HG02798 (cell line): ENCODE measurements around the gene PAEP.

ENCODE experiments used
- ATAC-seq: cut with Tn5 transposase; IDR thresholded peaks from one replicate; pipeline ENCODE4 v1.9.1; 2021; ENCODE audit warnings: mild to moderate bottlenecking; ENCODE audit not compliant: unreplicated experiment, poor library complexity

PAEP gene

DNA sequence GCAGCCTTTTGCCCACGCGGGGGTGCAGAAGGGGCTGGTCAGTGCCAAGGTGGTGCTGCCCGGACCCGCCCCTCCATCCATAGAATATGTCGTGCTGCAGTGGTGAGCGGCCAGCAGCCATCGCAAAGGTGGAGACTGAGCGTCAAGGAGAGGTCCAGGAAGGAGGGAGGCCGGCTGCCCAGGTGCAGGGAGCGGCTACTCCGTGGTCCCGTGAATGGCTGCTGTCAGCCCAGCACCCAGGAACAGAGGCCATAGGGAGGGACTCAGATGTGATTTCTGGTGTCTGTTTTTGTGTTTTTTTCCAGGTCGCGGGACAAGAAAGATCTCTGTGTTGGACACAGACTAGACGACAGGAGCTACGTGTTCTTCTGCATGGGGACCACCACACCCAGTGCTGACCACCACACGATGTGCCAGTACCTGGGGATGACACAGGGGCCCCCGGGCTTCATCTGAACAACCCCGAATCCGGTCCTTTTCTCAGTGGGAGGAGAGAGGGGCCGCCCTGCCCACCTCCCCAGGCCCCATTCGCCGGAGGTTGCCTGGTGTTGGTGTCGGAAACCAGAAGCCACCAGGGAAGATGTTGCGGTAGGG lies 29.0 kb downstream of the PAEP start:
- ATAC-seq: no peak

DNA sequence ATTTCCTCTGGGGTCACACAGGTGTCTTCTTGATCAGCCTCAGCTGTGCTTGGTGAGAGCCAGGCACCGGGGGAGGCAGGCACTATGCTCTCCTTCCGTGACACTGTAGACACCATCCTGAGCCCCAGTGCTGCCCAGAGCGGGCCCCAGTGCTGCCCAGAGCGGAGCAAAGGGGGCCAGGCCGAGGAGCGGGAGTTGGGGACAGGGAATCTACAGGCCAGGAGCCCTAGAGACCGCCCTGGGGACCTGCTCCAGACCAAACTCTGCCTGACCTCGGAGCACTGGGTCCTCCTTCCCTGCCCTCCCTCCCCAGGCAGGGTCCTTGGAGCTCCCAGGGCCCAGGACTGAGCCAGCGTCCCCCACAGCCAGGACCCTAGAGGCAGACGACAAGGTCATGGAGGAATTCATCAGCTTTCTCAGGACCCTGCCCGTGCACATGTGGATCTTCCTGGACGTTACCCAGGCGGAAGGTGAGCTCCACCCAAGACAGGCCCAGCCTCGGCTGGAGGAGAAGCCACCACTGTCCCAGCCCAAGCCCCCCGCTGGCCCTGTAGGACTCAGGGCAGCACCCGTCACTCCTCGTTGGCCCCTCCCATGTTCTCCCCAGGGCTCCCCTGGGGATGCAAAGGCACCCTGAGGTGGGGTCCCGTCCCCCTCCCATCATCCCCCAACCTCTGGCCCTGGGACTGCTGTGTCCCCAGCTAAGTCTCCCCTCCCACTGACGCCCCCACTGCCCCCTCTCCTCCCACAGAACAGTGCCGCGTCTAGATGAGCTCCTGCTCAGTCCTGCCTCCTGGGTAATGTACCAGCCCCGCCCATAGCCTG lies 30.2 kb downstream of the PAEP start:
- no peak for ATAC-seq

DNA sequence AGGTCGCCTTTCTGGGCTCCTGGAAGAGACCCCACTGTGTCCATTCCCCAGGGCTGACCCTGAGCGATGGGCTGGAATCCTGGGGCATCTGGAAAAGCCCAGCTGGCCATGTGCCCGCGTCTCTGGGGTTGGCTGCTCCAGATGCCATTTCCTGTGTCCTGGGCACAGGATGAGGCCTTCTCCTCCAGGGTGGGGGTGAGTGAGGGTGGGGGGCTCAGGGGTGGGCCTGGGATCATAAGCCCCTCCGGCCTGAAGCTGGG lies 30.7 kb downstream of the PAEP start:
- ATAC-seq: no peak

DNA sequence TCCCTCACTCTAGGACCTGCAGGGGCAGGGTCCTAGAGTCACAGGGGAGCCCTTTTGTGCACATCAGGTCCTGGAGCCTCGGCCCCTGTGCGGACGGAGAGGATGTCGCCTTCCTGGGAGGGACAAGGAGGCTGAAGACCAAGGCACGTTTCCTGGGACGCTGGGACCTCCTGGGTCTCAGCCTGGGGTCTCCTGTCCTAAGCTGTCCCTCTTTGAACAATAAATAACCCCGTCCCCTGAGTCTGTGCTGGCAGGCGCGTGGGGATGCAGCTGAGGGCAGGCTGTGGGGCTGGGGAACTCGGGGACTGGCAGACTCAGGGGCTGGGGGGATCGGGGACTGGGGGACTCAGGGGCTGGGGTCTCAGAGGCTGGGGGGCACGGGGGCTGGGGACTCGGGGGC lies 31.1 kb downstream of the PAEP start:
- ATAC-seq: no peak

DNA sequence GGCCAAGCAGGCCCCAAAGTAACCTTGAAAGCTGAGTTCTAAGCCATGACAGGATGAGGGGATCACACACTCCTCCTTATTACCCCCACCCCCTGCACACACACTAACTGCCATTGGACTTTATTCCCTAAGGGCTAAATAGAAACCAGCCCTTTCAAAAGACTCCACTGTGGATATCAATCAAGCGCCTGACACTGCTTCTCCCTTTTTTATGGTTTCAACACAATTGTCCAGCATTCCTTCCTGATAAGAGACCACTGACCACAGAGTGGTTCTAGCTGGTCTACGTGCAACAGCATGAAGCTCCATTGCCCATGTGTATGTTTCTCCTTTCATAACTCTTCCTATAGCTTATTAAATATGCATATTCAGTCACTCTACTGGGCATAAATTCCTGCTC lies 34.7 kb downstream of the PAEP start:
- no peak for ATAC-seq

DNA sequence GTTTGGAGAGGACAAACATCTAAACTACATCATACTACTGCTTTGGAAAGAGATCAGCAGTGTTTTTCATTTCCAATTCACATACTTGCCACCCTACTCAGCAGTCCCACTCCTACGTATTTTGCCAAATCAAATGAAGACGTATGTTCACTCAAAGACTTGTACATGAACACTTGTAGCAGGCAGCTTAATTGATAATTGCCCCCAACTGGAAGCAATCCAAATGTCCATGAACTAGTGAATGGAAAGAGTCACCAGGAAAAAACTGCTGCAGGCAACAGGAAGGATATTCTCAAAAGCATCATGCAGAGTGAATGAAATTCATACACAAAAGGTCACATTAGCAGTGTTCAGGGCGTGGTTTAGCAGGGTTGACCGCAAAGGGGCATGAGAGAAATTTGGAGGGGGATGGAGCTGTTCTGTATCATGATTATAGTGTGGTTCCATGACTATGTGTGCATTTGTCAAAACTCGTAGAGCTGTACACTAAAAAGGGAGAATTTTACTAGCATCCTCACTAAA lies 38.8 kb downstream of the PAEP start:
- no peak for ATAC-seq

DNA sequence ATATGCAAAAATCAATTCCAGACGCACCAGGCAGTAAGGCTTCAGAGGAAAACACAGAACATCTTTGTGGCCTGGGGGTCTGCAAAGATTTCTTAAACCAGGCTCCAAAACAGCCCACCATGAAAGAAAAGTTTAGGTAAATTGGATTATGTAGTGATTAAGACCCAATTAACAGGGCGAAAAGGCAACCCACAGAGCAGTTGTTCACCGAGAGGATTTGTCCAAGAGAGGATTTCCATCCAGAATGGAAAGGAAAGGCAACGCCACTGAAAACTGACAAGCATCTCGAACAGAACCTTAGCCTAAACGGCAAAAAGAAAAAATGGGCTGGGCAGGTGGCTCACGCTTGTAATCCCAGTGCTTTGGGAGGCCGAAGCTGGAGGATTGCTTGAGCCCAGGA lies 40.4 kb downstream of the PAEP start:
- ATAC-seq: no peak

DNA sequence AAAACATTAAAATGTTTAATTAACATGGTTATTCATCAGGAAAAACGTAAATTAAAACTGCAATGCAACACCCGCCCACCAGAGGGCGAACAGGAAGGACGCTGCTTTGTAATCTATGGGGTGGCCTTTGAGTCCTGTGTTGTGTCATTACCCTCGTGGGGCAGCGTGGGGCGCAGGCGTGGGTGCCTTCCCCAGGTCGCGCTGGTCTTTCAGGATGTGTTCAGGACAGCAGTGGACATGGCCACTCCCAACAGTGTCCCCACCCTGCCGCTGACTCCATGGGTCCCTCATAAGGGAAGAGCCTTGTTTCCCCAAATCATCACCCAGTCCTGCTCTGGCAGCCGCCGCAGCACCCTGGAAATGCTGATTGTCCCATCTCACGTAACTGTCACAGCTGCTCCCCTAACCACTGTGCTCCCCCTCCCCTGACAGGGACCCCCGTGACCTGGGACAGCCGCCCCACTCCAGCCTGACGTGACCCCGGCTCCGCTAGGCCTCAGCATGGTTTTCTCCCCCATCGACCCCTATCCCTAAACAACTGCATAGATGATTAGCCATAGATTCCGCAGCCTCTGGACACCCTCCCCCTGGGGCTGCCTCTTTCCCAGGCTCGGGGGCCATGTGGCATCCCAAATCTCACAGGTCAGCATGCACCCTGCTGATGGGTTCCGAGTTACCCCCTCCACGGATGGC lies 41.4 kb downstream of the PAEP start:
- ATAC-seq: no peak

DNA sequence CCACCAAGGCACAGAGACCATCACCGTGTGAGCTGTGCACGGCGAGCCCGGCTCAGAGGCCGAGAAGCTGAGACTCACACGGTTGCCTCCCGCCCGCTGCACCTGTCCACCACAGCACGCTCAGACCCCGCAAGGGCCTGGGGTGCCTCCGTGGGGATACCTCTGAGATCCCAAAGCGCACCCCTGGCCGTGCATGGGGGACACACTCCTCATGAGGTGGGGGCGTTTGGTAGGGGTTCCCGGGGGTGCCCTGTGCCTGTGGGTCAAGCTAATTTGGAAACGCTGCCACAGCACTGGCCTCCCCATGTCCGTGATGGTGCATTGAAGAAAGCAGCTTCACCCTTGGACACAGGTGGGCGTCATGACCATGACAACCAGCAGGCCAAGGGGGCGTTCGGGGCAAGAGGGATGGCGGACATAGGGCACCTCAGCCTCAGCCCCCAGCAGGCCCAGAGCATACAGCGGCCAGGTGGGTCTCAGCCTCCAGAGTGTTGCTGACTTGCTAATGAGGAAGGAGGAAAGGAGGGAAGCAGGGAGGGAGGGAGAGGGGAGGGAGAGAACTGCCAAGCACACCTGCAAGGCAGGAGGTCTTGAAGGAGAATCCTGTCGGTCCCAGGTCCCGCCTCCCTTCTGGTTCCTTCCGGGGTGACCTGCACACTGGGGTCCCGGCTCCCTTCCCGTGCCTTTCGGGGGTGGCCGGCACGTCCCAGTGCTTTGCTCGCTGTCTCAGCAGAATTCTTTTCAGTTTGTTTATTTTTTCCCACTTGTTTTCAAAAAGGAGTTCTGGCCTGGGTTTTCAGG lies 43.1 kb downstream of the PAEP start:
- ATAC-seq: no peak

DNA sequence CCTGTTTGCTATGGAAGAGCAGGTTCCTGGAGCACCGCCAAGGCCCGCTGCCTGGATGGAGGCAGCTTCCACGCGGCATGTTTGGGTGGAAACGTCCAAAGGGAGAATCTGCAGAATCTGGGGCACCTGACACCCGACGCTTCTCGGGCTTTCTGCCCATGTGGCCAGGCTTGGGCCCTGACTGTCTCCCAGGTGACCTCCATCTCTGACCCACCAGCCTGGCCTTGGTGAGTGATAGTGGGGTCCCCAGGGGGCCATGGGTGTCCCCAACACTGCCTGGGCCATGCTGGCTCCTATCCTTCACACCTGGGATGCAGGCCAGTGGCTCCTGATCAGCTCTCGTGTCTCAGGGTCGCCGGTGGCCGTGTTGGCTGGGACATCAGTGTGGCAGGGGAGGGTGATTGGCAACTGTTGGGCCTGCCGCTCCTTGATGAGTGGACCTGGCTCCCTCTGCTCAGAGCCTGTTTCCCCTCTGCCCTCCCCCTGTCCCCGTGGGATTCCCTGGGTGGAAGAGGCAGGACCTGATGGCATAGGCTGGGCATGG lies 43.8 kb downstream of the PAEP start:
- ATAC-seq: no peak

DNA sequence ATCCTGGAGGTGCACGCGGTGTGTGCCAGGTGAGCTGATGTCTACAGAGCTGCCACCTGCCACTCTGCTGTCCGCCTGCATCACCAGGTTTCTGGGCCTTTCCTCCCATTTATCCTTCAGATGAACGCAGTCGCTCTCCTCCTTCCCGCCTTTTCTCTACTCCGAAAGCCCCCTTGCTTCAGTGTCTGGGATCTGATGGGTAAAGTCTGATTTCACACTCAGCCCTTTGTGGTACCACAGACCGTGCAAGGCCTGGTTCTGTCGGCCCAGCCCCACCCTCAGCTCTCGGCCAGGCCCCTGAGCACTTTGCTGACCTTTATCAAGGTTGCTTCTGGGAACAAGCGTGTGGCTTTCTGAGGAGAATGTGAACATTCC lies 45.3 kb downstream of the PAEP start:
- ATAC-seq: no peak

DNA sequence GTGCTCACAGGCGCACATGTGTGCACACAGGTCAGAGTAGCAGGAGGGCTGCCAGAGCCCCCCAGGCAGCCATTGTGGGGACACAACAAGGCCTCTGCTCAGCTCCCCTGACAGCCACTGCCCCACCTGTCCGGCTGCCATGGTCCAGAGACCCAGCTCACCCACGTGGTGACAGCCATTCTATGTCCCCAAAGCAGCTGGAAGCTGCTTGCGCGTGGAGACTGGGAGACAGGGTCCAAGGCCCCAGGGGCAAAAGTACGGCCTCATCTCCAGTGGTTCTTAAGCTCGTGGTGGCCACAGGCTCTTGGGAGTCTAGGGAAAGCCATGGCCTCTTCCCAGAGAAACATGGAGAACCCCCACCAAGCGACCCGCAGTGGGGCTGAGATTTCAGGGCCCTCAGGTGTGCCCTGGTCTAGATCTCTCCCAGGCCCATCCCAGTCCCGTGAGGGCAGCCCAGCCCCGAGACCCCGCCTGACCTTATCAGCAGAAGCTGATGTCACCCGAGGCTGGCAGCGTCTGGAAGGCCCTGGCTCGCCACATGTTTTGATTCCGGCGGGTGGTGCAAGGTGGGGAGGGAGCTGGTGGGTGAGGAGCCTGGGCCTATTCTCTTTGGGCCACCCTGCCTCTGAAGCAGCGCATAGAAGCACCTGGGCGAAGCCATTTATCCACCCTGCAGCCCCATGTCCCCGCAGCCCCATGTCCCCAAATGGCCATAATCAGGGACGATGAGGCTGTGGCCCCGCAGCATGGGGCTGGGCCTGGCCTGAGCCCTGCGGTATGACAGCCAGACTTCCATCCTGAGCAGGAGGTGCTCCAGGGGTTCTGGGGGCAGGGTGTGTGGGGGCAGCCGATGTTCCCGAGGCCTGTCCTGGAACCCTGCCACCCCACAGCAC lies 46.1 kb downstream of the PAEP start:
- ATAC-seq: no peak

DNA sequence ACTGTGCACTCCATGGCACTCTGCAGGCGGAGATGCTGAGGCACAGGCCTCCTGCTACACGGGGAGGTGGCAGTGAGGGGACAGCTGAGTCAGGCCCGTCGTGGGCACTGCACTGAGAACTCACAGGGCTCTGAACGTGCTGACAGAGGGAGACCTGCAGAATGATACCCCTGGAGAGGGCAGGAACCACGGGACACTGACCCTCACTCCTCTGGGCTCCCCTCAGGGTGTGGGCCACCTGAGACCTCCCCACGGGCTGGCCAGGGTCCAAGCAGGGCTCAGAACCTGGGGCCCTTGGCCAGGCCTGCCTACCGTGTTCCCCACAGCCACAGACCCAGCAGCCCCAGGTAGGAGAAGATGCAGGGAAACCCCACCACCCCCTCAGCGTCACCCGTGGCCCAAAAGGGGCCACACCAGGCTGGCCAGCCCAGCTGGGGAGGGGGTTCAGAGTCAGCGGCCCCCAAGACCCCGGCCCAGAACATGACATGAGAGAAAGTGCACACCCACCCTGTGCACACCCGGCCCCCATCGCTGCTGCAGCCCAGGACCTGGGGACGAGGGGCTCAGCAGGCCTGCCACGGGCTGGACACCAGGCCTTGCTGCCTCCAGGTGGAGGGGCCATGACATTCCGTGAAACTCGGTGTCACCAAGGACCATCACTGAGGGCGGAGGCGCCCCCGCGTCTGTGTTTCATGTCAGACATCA lies 46.9 kb downstream of the PAEP start:
- no peak for ATAC-seq

DNA sequence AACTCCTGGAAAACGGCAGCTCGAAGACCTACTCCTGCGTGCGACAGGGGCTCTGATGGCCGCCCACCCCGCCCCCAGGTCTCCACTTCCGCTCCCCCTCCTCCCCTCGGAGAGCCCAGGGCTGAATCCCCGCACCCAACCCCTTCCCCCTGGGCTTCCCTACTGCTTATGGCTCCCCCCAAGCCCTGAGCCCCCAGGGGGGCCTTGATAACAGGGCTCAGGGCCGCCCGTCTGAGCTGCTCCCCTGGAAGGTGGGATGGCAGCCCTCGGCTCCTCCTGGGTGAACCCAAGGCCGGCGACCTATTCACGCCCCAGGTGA lies 47.4 kb downstream of the PAEP start:
- no peak for ATAC-seq

DNA sequence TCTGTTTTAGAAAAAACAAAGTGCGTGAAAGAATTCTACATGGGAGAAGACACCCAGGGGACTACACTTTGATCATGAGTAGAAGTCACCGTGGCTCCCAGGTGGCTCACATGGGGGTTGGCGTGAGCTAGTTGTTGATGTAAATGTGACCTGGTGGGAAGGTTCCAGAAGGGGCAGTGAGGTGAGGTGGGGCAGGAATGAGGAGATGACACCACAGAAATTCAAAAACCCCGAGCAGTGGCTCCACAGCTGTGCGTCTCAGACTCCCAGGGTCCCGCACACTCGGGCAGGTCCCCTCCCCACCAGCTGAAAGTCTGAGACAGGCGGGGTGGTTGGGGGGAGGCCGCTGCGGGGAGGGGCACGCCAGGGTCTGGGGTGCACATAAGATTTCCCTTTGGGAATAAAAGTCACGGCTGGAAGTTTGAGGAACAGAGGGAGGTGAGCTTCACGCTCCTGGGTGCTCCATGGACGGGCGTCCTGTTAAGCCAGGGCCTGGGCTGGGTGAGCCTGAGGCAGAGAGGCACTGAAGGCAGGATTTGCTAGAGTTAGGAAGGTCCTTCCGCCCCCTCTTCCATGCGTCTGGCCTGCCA lies 47.9 kb downstream of the PAEP start:
- no peak for ATAC-seq

DNA sequence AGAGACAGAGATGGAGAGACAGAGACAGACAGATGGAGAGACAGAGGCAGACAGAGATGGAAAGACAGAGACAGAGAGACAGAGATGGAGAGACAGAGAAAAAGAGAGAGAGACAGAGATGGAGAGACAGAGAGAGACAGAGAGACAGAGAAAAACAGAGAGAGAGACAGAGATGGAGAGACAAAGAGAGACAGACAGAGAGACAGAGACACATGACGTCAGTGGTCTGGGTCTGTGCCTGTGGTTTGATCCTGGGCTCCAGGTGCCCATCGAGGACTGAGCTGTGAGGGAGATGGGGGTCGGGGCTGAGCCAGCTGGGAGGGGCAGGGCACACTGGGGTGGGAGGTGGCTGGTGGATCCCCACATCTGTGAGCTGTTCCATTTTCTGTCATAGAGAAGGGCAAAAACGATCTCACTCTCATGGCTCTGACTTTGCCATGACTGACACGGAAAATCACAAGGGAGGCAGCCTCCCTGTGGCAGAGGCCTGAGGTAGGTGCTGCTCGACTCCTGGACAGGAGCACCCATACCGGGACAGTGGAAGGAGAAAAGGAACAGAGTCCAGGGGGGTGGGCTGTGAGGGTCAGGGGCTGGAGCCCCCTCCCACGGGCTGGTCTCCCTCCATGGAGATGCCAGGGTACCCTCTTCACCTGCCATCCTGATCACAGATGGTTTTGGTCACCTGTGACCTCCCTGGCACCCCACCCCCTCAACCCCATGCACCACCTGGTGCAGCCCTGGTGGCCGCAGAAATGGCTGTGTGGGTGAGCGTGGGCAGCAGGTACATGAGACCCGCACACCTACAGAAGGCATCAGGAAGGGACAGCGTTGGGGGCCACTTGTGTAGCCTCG lies 49.0 kb downstream of the PAEP start:
- ATAC-seq: no peak

DNA sequence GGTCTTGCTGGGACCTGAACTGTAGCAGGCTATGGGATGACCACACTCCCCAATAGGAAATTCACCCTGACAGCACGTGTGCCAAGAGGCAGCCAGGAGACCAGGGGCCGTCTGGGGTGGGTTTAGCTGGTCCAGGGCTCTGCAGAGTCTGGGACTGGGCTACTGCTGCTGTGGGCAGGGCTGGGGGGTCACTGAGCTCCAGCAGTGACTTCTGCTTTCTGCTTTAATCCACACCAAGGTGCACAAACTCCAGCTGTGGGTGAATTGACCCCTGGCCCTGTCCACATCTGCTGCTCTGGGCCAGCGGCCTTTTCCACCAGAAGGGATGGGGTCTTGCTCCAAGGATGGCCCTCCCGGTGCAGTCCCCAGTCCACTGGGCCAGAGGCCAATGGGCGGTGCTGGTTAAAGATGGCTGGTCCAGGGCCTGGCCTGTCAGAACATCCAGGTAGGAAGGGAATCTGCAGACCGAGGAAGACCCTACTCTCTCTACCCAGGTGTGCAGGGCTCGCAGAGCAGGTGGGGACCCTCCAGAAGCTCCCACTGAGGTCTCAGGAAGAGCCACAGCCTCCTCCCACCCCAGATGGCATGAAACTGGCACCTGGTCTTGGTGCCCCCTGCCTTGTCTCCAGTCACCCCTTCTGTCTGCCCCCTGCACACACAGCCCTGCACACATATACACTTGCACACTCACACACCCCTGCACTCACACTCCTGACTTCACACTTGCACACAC lies 49.8 kb downstream of the PAEP start:
- no peak for ATAC-seq
